ENCODE measurements around the gene LSAMP.

GRCh38 chr3:115827495-115827894 is 617.8 kb downstream of the LSAMP start:
- TF ChIP-seq CTCF (IDR thresholded peaks at IDR 0.05) (no peak), POLR2AphosphoS5 (IDR thresholded peaks at IDR 0.05) (no peak), EP300 (IDR thresholded peaks at IDR 0.05) (no peak)

Measured in esophagus muscularis mucosa (tissue), 4 donors.